B cell (primary cell): ENCODE results near the gene NTHL1.

Source experiments
- EZH2 ChIP-seq: IDR thresholded peaks from 2 replicates; pipeline ENCODE4 v1.6.1; 2012; ENCODE audit warnings: borderline replicate concordance, low read depth, mild to moderate bottlenecking, moderate library complexity, low read length; ENCODE audit not compliant: insufficient read depth, poor library complexity, severe bottlenecking
- TF ChIP-seq, protein P1 (sequence below): fragments of 200-600 bp; IDR thresholded peaks from one replicate; pipeline ENCODE4 v1.8.0; 2022; ENCODE audit warnings: antibody characterized with exemption, mild to moderate bottlenecking

GRCh38 chr16:2078096-2078495, 30.5 kb upstream of the NTHL1 start:
- TF ChIP-seq, protein P1, sequence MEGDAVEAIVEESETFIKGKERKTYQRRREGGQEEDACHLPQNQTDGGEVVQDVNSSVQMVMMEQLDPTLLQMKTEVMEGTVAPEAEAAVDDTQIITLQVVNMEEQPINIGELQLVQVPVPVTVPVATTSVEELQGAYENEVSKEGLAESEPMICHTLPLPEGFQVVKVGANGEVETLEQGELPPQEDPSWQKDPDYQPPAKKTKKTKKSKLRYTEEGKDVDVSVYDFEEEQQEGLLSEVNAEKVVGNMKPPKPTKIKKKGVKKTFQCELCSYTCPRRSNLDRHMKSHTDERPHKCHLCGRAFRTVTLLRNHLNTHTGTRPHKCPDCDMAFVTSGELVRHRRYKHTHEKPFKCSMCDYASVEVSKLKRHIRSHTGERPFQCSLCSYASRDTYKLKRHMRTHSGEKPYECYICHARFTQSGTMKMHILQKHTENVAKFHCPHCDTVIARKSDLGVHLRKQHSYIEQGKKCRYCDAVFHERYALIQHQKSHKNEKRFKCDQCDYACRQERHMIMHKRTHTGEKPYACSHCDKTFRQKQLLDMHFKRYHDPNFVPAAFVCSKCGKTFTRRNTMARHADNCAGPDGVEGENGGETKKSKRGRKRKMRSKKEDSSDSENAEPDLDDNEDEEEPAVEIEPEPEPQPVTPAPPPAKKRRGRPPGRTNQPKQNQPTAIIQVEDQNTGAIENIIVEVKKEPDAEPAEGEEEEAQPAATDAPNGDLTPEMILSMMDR: no peak
- TF ChIP-seq EZH2: no peak
